Measurements from ENCODE around the gene SLC25A11.

SLC25A11 gene

DNA sequence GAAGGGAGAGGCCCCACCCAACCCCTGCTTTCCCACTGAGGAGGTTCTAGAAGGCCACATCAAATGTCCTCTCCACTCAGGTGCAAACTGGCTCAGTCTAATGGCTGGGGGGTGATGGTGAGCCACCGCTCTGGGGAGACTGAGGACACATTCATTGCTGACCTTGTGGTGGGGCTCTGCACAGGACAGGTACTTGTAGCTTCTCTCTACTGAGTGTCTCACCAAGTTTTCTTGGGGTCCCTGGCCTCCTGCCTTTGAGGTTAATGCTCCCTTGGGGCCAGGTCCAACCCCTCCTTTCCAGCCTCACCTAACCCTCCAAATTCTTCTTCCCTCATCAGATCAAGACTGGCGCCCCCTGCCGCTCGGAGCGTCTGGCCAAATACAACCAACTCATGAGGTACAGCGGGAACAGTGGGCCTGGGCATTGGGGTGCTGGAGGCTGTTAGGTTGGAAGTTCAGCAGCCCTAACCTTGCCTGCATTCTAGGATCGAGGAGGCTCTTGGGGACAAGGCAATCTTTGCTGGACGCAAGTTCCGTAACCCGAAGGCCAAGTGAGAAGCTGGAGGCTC lies 16.7 kb upstream of the SLC25A11 start:
- Histone ChIP-seq H3K27me3 (ENCODE audit: control insufficient read depth in 1 of 2, insufficient read depth in 1 of 2, low read length in 2 of 2) (no peaks in the 10 kb centered on the region), H2BK5ac (ENCODE audit: low read depth, low read length, poor library complexity, severe bottlenecking) (no peak overlapping the region), H2AK5ac (ENCODE audit: low read length, severe bottlenecking) (no peak overlapping the region), H2BK120ac (ENCODE audit: low read depth, low read length) (no peak overlapping the region), H2AFZ (ENCODE audit: low read depth, low read length) (no peak overlapping the region), H2BK15ac (ENCODE audit: low read depth, poor library complexity, severe bottlenecking) (no peak overlapping the region), H3K36me3 (ENCODE audit: control insufficient read depth in 1 of 2, insufficient read depth in 2 of 2, low read depth in 1 of 2, low read length in 2 of 2) (peaks cover 27 to 35% of the 10 kb centered on the region in 2 experiments), H3K4me3 (ENCODE audit: insufficient read depth in 1 of 2, low read depth in 1 of 2, low read length in 2 of 2) (no peak overlapping the region), H3K9me3 (ENCODE audit: control insufficient read depth, low read length) (no peaks in the 10 kb centered on the region), H3K23ac (ENCODE audit: low read length in 2 of 2) (no peak overlapping the region), H3K4me2 (ENCODE audit: low read length, poor library complexity, severe bottlenecking) (no peak overlapping the region), H3K18ac (ENCODE audit: low read depth in 1 of 2, low read length in 2 of 2) (no peak overlapping the region), H3K9ac (ENCODE audit: low read length) (no peak overlapping the region), H2BK12ac (ENCODE audit: low read length in 2 of 2) (no peak overlapping the region), H4K91ac (ENCODE audit: low read length) (no peak overlapping the region), H3K79me1 (replicated peaks; ENCODE audit: low read length, poor library complexity, severe bottlenecking) (peaks cover 8% of the 10 kb centered on the region), H3K4me1 (ENCODE audit: control insufficient read depth, insufficient read depth, low read depth, low read length) (peaks cover 17% of the 10 kb centered on the region), H4K8ac (ENCODE audit: low read length) (peak overlapping the region; percentile 56), H3K27ac (ENCODE audit: low read length, poor library complexity, severe bottlenecking) (no peak overlapping the region), H3K14ac (ENCODE audit: low read length in 2 of 2) (no peak overlapping the region), H3K4ac (ENCODE audit: low read depth in 1 of 2, low read length in 2 of 2) (no peak overlapping the region)
- 87% methylated on average over 10 of the region's 10 CpGs for WGBS
- DNase-seq = no peak

GRCh38 chr17:4955091-4955490 lies 15.2 kb upstream of the SLC25A11 start:
- Histone ChIP-seq H2AFZ (ENCODE audit: low read depth, low read length) (no peak overlapping the region), H3K27me3 (ENCODE audit: control insufficient read depth in 1 of 2, insufficient read depth in 1 of 2, low read length in 2 of 2) (no peaks in the 10 kb centered on the region), H3K4me3 (ENCODE audit: insufficient read depth in 1 of 2, low read depth in 1 of 2, low read length in 2 of 2) (no peak overlapping the region), H3K27ac (ENCODE audit: low read length, poor library complexity, severe bottlenecking) (no peak overlapping the region), H3K4me1 (ENCODE audit: control insufficient read depth, insufficient read depth, low read depth, low read length) (peaks cover 30% of the 10 kb centered on the region), H3K18ac (ENCODE audit: low read depth in 1 of 2, low read length in 2 of 2) (no peak overlapping the region), H2BK5ac (ENCODE audit: low read depth, low read length, poor library complexity, severe bottlenecking) (no peak overlapping the region), H3K36me3 (ENCODE audit: control insufficient read depth in 1 of 2, insufficient read depth in 2 of 2, low read depth in 1 of 2, low read length in 2 of 2) (peaks cover 18 to 28% of the 10 kb centered on the region in 2 experiments), H4K91ac (ENCODE audit: low read length) (no peak overlapping the region), H3K9ac (ENCODE audit: low read length) (no peak overlapping the region), H4K8ac (ENCODE audit: low read length) (no peak overlapping the region), H2BK15ac (ENCODE audit: low read depth, poor library complexity, severe bottlenecking) (no peak overlapping the region), H3K9me3 (ENCODE audit: control insufficient read depth, low read length) (no peaks in the 10 kb centered on the region), H3K23ac (ENCODE audit: low read length in 2 of 2) (no peak overlapping the region), H3K14ac (ENCODE audit: low read length in 2 of 2) (no peak overlapping the region), H3K79me1 (replicated peaks; ENCODE audit: low read length, poor library complexity, severe bottlenecking) (peaks cover 11% of the 10 kb centered on the region), H2AK5ac (ENCODE audit: low read length, severe bottlenecking) (no peak overlapping the region), H2BK12ac (ENCODE audit: low read length in 2 of 2) (no peak overlapping the region), H3K4ac (ENCODE audit: low read depth in 1 of 2, low read length in 2 of 2) (no peak overlapping the region), H3K4me2 (ENCODE audit: low read length, poor library complexity, severe bottlenecking) (no peak overlapping the region), H2BK120ac (ENCODE audit: low read depth, low read length) (no peak overlapping the region)
- no peak for DNase-seq
- 97% methylated on average over 8 of the region's 8 CpGs for WGBS

DNA sequence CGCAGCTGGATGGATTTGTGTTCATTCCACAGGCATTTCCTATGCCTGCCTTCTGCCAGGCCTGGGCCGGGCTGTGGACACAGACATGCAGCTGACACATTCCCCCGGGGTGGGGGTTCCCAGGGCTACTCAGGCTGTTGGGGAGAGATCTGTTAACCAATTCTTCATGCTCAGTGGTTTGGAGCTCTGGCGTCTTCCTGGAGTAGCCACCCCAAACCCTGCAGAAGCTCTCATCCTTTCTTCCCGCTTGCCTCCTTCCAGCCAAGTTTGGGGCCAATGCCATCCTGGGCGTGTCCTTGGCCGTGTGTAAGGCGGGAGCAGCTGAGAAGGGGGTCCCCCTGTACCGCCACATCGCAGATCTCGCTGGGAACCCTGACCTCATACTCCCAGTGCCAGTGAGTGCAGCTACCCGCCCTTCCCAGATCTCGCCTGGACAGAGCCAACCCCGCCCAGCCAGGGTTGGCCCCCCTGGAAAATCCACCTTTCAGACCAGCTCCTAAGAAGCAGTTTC lies 13.7 kb upstream of the SLC25A11 start:
- no peak overlapping the region for H4K8ac ChIP-seq (ENCODE audit: low read length)

DNA sequence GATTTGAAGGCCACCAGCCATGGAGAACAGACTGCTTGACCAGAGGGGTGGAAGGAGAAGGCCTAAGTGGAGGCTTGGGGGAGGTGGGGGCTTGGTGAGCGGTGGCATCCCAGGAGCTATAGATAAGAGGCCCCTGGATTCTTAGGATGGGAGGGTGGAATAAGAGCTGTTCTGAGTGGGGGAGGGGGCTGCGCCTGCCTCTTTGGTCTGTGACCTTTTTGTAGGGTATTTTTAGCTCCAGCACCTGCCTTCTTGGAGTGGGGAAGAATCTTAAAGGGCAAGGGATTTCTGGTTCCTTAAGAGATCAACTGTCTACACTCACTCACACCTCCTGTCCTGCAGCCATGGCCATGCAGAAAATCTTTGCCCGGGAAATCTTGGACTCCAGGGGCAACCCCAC lies 11.6 kb upstream of the SLC25A11 start:
- Histone ChIP-seq H3K36me3 (ENCODE audit: control insufficient read depth in 1 of 2, insufficient read depth in 2 of 2, low read depth in 1 of 2, low read length in 2 of 2) (peaks cover 4 to 11% of the 10 kb centered on the region in 2 experiments), H3K4me2 (ENCODE audit: low read length, poor library complexity, severe bottlenecking) (no peak overlapping the region), H3K27ac (ENCODE audit: low read length, poor library complexity, severe bottlenecking) (no peak overlapping the region), H3K4me1 (ENCODE audit: control insufficient read depth, insufficient read depth, low read depth, low read length) (peaks cover 35% of the 10 kb centered on the region), H4K91ac (ENCODE audit: low read length) (peak overlapping the region; percentile 4), H3K27me3 (ENCODE audit: control insufficient read depth in 1 of 2, insufficient read depth in 1 of 2, low read length in 2 of 2) (no peaks in the 10 kb centered on the region), H3K23ac (ENCODE audit: low read length in 2 of 2) (no peak overlapping the region), H3K4me3 (ENCODE audit: insufficient read depth in 1 of 2, low read depth in 1 of 2, low read length in 2 of 2) (no peak overlapping the region), H3K9me3 (ENCODE audit: control insufficient read depth, low read length) (no peaks in the 10 kb centered on the region), H2BK15ac (ENCODE audit: low read depth, poor library complexity, severe bottlenecking) (no peak overlapping the region), H3K79me1 (replicated peaks; ENCODE audit: low read length, poor library complexity, severe bottlenecking) (peaks cover 9% of the 10 kb centered on the region), H3K4ac (ENCODE audit: low read depth in 1 of 2, low read length in 2 of 2) (peak overlapping the region in 1 of 2 experiments; percentile 90), H4K8ac (ENCODE audit: low read length) (no peak overlapping the region), H2BK120ac (ENCODE audit: low read depth, low read length) (no peak overlapping the region), H2BK12ac (ENCODE audit: low read length in 2 of 2) (peak overlapping the region in 1 of 2 experiments; percentile 40), H2AFZ (ENCODE audit: low read depth, low read length) (no peak overlapping the region), H2AK5ac (ENCODE audit: low read length, severe bottlenecking) (peak overlapping the region; percentile 96), H3K9ac (ENCODE audit: low read length) (no peak overlapping the region), H3K18ac (ENCODE audit: low read depth in 1 of 2, low read length in 2 of 2) (no peak overlapping the region), H2BK5ac (ENCODE audit: low read depth, low read length, poor library complexity, severe bottlenecking) (no peak overlapping the region), H3K14ac (ENCODE audit: low read length in 2 of 2) (no peak overlapping the region)
- no peak for DNase-seq
- WGBS = 83% methylated on average over 3 of the region's 3 CpGs

More for the DNA sequence above, 13.7 kb upstream of the SLC25A11 start:
- Histone ChIP-seq H2BK15ac (ENCODE audit: low read depth, poor library complexity, severe bottlenecking) (no peak overlapping the region), H3K36me3 (ENCODE audit: control insufficient read depth in 1 of 2, insufficient read depth in 2 of 2, low read depth in 1 of 2, low read length in 2 of 2) (peaks cover 5 to 18% of the 10 kb centered on the region in 2 experiments), H2AK5ac (ENCODE audit: low read length, severe bottlenecking) (peak overlapping the region; percentile 33), H2BK5ac (ENCODE audit: low read depth, low read length, poor library complexity, severe bottlenecking) (no peak overlapping the region), H3K23ac (ENCODE audit: low read length in 2 of 2) (no peak overlapping the region), H3K4ac (ENCODE audit: low read depth in 1 of 2, low read length in 2 of 2) (no peak overlapping the region), H2BK120ac (ENCODE audit: low read depth, low read length) (no peak overlapping the region), H3K9me3 (ENCODE audit: control insufficient read depth, low read length) (no peaks in the 10 kb centered on the region), H3K4me3 (ENCODE audit: insufficient read depth in 1 of 2, low read depth in 1 of 2, low read length in 2 of 2) (no peak overlapping the region), H3K27ac (ENCODE audit: low read length, poor library complexity, severe bottlenecking) (peak overlapping the region; percentile 71), H4K91ac (ENCODE audit: low read length) (peak overlapping the region; percentile 54), H2AFZ (ENCODE audit: low read depth, low read length) (no peak overlapping the region), H3K4me1 (ENCODE audit: control insufficient read depth, insufficient read depth, low read depth, low read length) (peaks cover 33% of the 10 kb centered on the region), H2BK12ac (ENCODE audit: low read length in 2 of 2) (peak overlapping the region in 1 of 2 experiments; percentile 0), H3K18ac (ENCODE audit: low read depth in 1 of 2, low read length in 2 of 2) (peak overlapping the region in 1 of 2 experiments; percentile 17), H3K9ac (ENCODE audit: low read length) (no peak overlapping the region), H3K4me2 (ENCODE audit: low read length, poor library complexity, severe bottlenecking) (peak overlapping the region; percentile 0), H3K14ac (ENCODE audit: low read length in 2 of 2) (peak overlapping the region in 1 of 2 experiments; percentile 58), H3K27me3 (ENCODE audit: control insufficient read depth in 1 of 2, insufficient read depth in 1 of 2, low read length in 2 of 2) (no peaks in the 10 kb centered on the region), H3K79me1 (replicated peaks; ENCODE audit: low read length, poor library complexity, severe bottlenecking) (peaks cover 9% of the 10 kb centered on the region)
- no peak for DNase-seq
- 87% methylated on average over 14 of the region's 14 CpGs for whole genome bisulfite sequencing

Measured in mesenchymal stem cell (in vitro differentiated cells and primary cell).